HG03103 (cell line): ENCODE data around the gene N4BP2L2.
A peak's percentile ranks its signal among the peaks of the same experiment; 100 is the strongest.

ENCODE experiments used
- ATAC-seq: cut with Tn5 transposase; IDR thresholded peaks from one replicate; pipeline ENCODE4 v1.9.1; 2021; ENCODE audit warnings: low read depth; ENCODE audit not compliant: unreplicated experiment

Gene N4BP2L2

GRCh38 chr13:32472194-32472621 is 66.4 kb downstream of the N4BP2L2 start:
- ATAC-seq, result peak; percentile 60

GRCh38 chr13:32471187-32471922 is 67.2 kb downstream of the N4BP2L2 start:
- ATAC-seq, result no peak

DNA sequence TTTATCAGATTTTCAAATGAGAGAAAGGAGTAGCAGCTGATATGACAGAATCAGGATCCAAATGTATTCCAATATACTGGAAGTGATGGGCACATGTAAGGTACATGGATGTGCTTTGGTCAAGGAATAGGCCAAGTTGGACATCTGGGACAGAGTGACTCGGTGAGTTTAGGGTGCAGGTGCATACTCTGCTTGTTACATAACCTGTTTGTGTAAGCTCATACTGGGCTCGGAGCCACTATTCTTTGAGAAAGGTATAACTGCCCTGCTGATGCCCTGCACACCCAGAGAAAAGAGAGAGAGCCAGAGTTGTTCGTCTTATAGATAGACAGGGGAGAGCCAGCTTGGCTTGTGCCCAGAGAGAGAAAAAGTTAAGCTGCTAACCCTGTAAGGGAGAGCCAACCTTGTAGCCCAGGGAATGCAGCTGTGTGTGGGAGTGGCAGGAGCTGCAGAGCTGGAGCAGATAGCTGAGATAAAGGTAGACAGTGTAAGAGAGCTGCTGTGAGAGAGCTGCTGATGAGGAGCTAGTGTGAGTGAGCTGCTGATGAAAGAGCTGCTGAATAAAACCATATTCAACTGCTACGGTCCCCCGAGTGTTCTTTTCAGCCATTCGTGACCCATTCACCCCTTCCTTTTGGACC is 70.0 kb downstream of the N4BP2L2 start:
- no peak for ATAC-seq

GRCh38 chr13:32456591-32456990 is 82.0 kb downstream of the N4BP2L2 start:
- no peak for ATAC-seq

DNA sequence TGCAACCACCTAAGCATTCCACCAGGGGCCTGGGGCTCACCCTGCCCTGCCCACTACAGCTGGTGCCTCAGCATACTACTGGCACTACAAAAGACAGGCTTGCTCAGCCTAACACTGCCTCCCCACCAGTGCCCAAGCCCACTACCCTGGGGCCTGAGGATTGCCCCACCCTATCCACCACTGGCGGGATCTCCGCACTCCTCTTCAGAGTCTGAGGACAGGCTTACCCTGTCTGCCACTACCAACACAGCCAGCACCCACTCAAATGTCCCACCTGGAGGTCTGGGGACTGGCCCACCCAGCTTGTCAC is 83.0 kb downstream of the N4BP2L2 start:
- no peak for ATAC-seq

GRCh38 chr13:32454886-32455593 is 83.6 kb downstream of the N4BP2L2 start:
- ATAC-seq, result no peak

DNA sequence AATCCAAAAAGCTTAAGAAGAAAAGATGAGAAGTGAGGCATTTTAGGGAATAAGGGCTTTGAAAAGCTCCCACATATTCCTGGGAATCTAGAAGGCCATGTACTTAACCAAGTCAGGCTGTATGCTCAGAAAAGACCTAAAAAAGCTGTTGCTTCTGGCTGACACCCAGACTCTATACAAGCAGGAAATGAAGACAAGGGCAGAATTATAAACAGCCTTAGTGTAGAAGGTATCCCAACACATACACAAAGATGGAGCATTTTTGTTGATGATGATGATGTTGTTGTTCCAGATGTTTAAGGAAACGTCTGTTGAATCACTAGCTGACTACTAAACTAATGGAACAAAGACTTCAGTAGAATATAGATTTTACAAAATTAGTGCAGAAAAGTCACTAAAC is 84.6 kb downstream of the N4BP2L2 start:
- no peak for ATAC-seq

DNA sequence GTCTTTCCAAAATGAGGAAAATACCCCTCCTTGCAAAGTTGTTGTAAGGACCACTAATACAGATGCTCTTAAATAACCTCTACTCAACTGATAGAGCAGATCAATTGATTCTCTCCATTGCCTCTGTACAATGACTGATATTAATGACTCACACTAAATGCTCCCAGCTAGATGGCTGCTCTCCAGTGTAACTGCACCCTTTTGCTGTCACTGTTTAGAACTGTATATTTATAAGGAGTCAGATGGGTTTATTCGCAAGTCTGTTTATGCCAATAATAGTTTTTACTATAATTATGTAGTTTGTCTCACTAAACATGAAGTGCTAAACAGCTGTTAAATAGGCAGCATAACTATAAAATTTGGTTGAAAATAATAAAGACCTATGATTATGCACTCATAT is 89.6 kb downstream of the N4BP2L2 start:
- ATAC-seq, result no peak

DNA sequence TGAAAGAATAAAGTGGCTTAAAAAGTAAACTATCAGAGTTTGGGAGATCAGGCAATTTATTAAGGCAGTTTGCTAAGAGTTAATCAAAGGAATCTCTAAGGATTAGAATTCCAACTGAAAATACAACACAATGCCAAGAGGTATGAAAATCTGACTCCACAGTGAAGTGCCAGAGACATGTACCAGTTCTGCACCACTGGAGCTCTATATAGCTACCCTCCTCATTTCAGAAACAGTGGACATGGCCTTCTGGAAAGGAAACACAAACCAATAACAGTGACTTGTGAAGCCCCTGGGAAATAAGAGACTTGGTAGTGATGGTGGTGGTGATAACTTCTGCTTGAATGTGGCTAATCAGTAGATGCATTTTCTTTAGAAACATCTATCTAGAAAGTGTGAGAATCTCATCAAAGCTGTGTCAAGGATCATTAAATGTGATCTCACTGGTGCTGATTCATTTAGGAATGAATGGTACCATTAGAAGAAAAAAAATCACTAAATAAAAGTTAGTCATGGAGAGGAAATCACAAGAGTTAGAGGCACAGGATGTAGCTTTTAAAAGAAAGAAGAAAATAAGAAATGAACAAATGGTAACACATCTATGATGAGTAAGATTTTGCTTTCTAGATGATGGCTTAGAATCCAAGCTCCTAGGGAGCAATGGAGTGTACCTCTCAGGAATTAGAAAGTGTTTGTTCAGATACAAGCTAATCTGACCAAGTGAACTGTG is 90.5 kb downstream of the N4BP2L2 start:
- no peak for ATAC-seq

DNA sequence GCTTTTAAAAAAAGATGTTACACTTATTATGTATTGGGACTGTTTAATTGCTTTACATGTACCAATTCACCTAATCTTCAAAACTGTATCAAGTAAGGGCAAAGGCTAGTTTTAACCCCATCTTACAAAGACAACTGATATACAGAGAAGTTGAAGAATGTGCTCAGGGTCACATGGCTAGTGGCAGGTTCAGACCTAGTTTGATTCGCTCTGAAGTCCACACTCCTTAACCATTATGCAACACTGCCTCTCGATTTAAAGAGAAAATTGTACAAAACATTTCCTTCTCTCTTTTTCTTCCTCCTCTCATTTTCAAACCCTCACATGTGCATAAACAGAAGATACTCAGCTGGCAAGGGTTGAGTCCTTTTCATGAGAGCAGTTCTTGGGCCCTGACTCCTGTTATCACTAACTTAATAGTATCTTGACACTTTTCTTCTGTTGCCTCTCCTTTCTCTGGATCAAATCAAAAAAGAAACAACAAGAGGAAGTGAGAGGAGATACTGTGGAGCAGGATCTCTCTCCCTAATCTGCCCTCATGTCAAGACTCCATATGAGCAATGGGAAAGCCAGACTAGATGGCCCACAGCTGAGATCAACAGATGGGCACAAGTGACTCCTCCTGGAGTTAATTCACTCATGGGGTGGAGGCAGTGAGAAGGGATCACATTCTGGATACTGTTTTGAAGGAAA is 91.7 kb downstream of the N4BP2L2 start:
- no peak for ATAC-seq

DNA sequence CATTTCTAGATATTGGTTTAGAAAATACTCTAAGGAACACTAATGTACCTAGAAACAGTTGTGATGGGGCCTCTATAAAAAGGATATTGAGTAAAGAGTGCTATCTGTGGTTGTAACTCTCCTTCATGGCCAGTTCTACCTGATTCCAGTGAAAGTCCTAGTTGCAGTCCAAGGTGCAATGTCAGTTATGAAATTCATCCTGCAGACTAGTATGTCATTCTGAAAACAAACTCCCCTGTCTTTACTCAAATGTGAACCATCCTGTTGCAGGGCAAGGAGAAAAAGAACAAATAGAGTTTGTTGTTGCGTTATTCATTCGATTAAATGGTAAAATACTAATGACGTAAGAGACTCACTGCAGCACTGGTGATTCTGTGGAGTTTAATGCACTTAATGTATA is 92.4 kb downstream of the N4BP2L2 start:
- no peak for ATAC-seq

- ATAC-seq, result no peak
These were observed 93.1 kb downstream of the N4BP2L2 start for GRCh38 chr13:32445461-32445860.

GRCh38 chr13:32443111-32443510 is 95.5 kb downstream of the N4BP2L2 start:
- no peak for ATAC-seq

- no peak for ATAC-seq
These were observed 99.7 kb downstream of the N4BP2L2 start for GRCh38 chr13:32438871-32439270.

GRCh38 chr13:32432856-32433255 is 105.7 kb downstream of the N4BP2L2 start:
- ATAC-seq, result no peak

DNA sequence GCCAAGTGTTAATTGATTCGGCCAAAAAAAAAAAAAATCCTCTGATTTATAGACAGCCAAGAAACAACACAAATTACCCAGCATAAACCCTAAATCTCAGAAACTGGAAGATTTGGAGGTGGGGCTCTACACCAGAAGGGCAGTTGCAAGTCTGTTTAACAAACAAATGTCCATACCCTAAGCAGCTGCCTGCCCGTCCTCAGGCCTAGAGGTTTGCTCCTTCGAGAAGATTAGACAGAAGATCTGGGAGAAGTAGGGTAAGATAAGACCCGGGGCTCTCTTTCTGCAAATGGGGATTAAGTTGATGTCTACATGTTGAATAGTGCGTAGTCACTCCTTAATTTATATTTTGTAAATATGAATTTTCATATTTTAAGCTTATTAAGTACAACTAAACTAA is 107.2 kb downstream of the N4BP2L2 start:
- no peak for ATAC-seq

GRCh38 chr13:32430018-32430747 is 108.4 kb downstream of the N4BP2L2 start:
- no peak for ATAC-seq

- ATAC-seq, result no peak
These were observed 109.1 kb downstream of the N4BP2L2 start for GRCh38 chr13:32429433-32429909.

DNA sequence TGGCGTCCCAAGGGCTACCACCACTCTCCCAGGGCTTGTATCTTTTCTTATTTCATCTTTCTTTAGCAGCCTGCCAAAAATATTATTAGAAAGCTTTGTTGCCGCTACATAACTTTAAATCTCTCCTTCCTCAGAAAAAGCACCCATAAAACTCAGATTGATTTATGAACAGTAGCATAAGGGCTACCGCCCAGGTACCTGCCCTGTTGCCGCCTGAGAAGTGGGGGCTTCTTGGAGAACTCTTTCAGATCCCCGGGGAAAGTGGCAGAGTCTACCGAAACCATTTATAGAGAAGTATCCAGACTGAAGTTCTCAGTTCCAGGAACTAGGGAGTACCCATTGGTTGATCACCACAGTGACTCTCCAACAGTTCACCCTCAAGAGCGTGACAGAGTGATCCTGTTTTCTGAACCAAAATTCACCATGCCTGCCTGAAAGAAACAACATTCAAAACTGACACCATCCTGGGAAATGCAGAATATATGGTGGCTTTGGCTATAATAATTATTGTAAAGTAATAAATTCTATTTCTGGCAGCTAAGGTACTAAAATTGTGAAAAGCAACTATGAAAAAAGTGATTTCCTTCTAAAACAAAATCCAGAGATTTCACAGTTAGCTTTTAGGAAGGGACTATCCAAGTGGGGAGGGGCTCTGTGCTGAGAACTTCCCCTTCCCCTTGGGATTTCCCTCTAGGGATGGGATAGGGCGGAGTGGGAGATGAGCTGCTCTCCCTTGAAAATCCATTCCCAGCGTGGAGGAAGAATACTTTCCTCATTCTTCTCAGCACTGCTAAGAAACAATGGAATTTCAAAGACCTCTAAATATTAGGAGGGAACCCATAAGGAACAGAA is 109.8 kb downstream of the N4BP2L2 start:
- ATAC-seq, result no peak
